ENCODE measurements around the gene CD63. TPM values are rescaled to one million over a fixed set of nuclear protein-coding genes. Genes with fewer than 3 reads are reported as not detected.

Gene CD63
- total RNA-seq, 4 donors from 2014 or later = 427 to 723 (median 581) TPM

DNA sequence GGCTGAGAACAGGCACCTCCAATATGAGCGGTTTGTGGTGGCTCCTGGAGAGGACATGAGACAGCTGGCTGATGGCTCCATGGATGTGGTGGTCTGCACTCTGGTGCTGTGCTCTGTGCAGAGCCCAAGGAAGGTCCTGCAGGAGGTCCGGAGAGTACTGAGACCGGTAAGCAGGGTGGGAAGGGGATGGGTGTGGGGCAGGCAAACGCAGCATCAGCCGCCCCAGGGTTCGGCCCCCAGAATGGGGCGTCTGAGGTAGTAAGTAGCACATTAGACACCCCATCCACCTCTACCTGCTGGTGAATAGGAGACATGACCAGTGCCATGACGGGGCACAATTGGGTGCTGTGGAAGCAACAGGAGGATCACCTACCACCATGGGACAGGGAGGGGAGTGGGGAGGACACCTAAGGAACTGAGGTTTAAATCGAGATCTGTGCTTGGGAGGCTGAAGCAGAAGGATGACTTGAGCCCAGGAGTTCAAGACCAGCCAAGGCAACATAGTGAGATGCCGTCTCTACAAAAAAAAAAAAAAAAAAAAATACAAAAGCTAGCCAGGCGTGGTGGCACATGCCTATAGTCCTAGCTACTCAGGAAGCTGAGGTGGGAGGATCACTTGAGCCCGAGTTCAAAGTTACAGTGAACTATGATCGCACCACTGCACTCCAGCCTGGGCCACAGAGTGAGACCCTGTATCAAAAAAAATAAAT, 46.6 kb downstream of the CD63 start:
- peaks cover 7 to 26% (median 15%) of the 10 kb centered on the region in 4 donors for H3K4me1 ChIP-seq
- TF ChIP-seq EP300 (IDR thresholded peaks at IDR 0.05; ENCODE audit: low read depth) (no peak), POLR2A (IDR thresholded peaks at IDR 0.05) (no peak), CTCF (IDR thresholded peaks at IDR 0.05) (no peak), POLR2AphosphoS5 (IDR thresholded peaks at IDR 0.05) (no peak)
- peak overlapping the region; percentile 67 to 83 (median 74) for H3K27ac ChIP-seq
- in situ Hi-C loops (cut with MboI; ENCODE audit: low pct_ligation_motif_present in 1 of 4, low pct_unique_long_range_greater_than_20kb in 1 of 4, low sequenced_read_pairs in 3 of 4) (no loop called here), intact Hi-C loops (cut with DNase I; ENCODE audit: low total_unique reads) (no loop called here)
- DNase-seq = no peak
- H3K4me3 ChIP-seq = peak overlapping the region in 3 of 4 donors; percentile 37 to 55 (median 43)
- WGBS, 2 donors (ENCODE audit: low coverage in 1 of 2) = 42 to 53% methylated on average over 5 to 13 of the region's 13 CpGs
- no peaks in the 10 kb centered on the region for H3K27me3 ChIP-seq
- no peaks in the 10 kb centered on the region for H3K9me3 ChIP-seq
- H3K36me3 ChIP-seq = no peaks in the 10 kb centered on the region

DNA sequence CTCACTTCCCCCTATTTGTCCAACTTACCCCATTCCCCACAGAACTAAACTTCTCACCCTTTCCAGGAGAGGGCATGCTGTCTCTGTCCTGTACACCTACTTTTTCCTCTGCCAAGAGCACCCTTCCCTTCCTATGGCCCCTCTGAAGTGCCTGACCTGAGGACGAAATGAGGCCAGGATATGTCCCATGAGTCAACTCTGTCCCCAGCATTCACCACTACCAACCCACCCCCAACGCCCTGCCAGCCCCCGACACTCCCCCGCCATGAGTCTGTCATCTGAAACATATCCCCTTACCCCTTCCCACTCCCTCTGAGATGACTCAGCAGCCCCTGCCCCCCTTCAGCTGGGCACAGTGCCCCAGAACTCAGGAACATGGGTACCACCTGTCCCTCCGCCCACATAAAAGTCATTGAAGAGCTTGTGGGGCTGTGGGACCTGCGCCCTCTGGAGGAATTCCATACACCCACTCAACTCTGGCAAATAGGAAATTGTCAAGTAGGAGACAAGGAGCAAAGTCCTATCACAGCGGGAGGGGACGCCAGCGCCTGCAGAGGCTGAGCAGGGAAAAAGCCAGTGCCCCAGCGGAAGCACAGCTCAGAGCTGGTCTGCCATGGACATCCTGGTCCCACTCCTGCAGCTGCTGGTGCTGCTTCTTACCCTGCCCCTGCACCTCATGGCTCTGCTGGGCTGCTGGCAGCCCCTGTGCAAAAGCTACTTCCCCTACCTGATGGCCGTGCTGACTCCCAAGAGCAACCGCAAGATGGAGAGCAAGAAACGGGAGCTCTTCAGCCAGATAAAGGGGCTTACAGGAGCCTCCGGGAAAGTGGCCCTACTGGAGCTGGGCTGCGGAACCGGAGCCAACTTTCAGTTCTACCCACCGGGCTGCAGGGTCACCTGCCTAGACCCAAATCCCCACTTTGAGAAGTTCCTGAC, 47.4 kb downstream of the CD63 start:
- no peaks in the 10 kb centered on the region for H3K27me3 ChIP-seq
- peak overlapping the region; percentile 67 to 83 (median 74) for H3K27ac ChIP-seq
- intact Hi-C loops (cut with DNase I; ENCODE audit: low total_unique reads) (no loop called here), in situ Hi-C loops (cut with MboI; ENCODE audit: low pct_ligation_motif_present in 1 of 4, low pct_unique_long_range_greater_than_20kb in 1 of 4, low sequenced_read_pairs in 3 of 4) (no loop called here)
- peak; percentile 85 for DNase-seq
- TF ChIP-seq POLR2AphosphoS5 (IDR thresholded peaks at IDR 0.05) (peak; percentile 72 to 90 (median 74)), CTCF (IDR thresholded peaks at IDR 0.05) (peak; percentile 34 to 71 (median 48)), EP300 (IDR thresholded peaks at IDR 0.05; ENCODE audit: low read depth) (no peak), POLR2A (IDR thresholded peaks at IDR 0.05) (peak; percentile 70)
- peaks cover 7 to 26% (median 15%) of the 10 kb centered on the region in 4 donors for H3K4me1 ChIP-seq
- no peaks in the 10 kb centered on the region for H3K9me3 ChIP-seq
- WGBS, 2 donors (ENCODE audit: low coverage in 1 of 2) = 0 to 7% methylated on average over 1 to 15 of the region's 17 CpGs
- no peaks in the 10 kb centered on the region for H3K36me3 ChIP-seq
- peak overlapping the region; percentile 18 to 55 (median 40) for H3K4me3 ChIP-seq

DNA sequence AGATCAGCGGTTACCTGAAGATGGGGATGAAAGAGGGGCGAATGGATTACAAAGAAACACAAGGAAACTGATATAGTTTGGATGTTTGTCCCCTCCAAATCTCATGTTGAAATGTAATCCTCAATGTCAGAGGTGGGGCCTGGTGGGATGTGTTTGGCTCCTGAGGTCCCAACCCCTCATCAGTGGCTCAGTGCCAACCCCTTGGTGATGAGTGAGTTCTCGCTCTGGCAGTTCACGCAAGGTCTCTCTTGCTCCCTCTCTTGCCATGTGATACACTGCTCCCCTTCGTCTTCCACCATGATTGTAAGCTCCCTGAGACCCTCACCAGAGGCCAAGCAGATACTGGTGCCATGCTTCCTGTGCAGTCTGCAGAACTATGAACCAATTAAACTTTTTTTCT, 49.1 kb downstream of the CD63 start:
- Histone ChIP-seq H3K4me3 (no peak overlapping the region), H3K4me1 (peaks cover 7 to 34% (median 15%) of the 10 kb centered on the region in 4 donors), H3K27me3 (no peaks in the 10 kb centered on the region), H3K36me3 (no peaks in the 10 kb centered on the region), H3K9me3 (no peaks in the 10 kb centered on the region), H3K27ac (no peak overlapping the region)
- TF ChIP-seq EP300 (IDR thresholded peaks at IDR 0.05; ENCODE audit: low read depth) = no peak
- no peak for TF ChIP-seq POLR2A (IDR thresholded peaks at IDR 0.05)
- TF ChIP-seq POLR2AphosphoS5 (IDR thresholded peaks at IDR 0.05) = no peak
- TF ChIP-seq CTCF (IDR thresholded peaks at IDR 0.05) = no peak
- intact Hi-C loops (cut with DNase I; ENCODE audit: low total_unique reads) = no loop called here
- in situ Hi-C loops (cut with MboI; ENCODE audit: low pct_ligation_motif_present in 1 of 4, low pct_unique_long_range_greater_than_20kb in 1 of 4, low sequenced_read_pairs in 3 of 4) = no loop called here
- DNase-seq = no peak
- WGBS, 2 donors (ENCODE audit: low coverage in 1 of 2) = 87 to 100% methylated on average over 1 to 5 of the region's 5 CpGs

DNA sequence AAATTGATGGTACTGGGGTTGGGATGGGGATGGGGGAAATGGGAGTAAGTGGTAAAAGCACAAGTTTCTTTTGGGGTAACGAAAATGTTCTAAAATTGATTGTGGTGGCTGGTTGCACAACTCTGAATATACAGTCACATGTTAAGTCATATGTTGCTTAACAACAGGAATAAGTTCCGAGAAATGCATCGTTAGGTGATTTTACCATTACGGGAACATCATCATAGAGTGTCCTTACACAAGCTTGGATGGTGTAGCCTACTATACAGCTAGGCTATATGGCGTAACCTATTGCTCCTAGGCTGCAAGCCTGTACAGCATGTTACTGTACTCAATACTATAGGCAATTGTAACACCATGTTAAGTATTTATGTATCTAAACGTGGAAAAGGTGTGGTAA, 52.1 kb downstream of the CD63 start:
- Histone ChIP-seq H3K9me3 (no peaks in the 10 kb centered on the region), H3K4me3 (no peak overlapping the region), H3K27me3 (no peaks in the 10 kb centered on the region), H3K4me1 (peaks cover 4 to 40% (median 13%) of the 10 kb centered on the region in 4 donors), H3K27ac (no peak overlapping the region), H3K36me3 (no peaks in the 10 kb centered on the region)
- in situ Hi-C loops (cut with MboI; ENCODE audit: low pct_ligation_motif_present in 1 of 4, low pct_unique_long_range_greater_than_20kb in 1 of 4, low sequenced_read_pairs in 3 of 4) = no loop called here
- WGBS, 2 donors (ENCODE audit: low coverage in 1 of 2) = 57 to 89% methylated on average over 6 of the region's 6 CpGs
- intact Hi-C loops (cut with DNase I; ENCODE audit: low total_unique reads) = no loop called here
- no peak for DNase-seq
- TF ChIP-seq CTCF (IDR thresholded peaks at IDR 0.05) (no peak), EP300 (IDR thresholded peaks at IDR 0.05; ENCODE audit: low read depth) (no peak), POLR2AphosphoS5 (IDR thresholded peaks at IDR 0.05) (no peak), POLR2A (IDR thresholded peaks at IDR 0.05) (no peak)

Measured in transverse colon (tissue), 4 donors.